Measurements from ENCODE around the gene SKA3.

Gene SKA3

DNA sequence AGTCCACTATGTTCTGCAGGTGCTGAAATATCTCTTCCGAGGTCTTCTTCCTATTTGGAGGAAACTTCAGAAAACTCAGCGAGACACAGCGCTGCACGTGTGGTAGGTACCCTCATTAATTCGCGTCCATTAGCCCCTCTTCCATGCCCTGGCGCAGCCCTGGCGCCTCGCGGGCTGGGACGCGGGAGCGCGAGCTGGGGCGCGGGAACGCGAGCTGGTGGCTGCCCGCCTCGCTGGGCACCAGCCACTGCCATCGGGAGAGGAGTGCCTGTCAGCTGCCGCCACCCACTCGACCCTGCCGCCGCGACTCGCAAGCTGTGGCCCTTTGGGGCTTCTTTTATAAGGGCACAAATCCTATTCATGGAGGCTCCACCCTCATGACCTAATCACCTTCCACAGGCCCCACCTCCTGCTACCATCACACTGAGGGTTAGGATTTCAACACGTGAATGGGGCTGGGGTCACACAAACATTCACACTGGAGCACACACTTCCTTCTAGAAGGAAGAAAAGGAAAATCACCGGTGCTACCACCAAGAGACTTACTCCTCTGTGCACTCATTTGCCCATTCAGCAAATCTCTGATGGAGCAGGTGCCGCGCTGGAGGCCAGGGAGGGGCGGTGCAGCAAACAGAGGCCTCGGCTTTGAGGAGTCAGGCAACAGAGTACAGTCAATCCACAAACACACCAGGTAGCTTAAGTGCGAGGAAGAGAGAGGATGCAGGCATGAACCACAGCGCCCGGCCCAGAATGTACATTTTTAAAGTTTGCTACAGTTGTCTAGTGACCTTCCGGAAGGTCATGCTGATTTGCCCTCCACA, 71.9 kb downstream of the SKA3 start:
- H3K4me1 Mint-ChIP-seq = no peaks in the 10 kb centered on the region
- H3K9me3 Mint-ChIP-seq = no peaks in the 10 kb centered on the region
- H3K4me3 Mint-ChIP-seq = no peak overlapping the region
- no peaks in the 10 kb centered on the region for H3K36me3 Mint-ChIP-seq
- H3K27me3 Mint-ChIP-seq = no peaks in the 10 kb centered on the region
- H3K27ac Mint-ChIP-seq = no peak overlapping the region
